ENCODE measurements around the gene CHCHD4.

DNA sequence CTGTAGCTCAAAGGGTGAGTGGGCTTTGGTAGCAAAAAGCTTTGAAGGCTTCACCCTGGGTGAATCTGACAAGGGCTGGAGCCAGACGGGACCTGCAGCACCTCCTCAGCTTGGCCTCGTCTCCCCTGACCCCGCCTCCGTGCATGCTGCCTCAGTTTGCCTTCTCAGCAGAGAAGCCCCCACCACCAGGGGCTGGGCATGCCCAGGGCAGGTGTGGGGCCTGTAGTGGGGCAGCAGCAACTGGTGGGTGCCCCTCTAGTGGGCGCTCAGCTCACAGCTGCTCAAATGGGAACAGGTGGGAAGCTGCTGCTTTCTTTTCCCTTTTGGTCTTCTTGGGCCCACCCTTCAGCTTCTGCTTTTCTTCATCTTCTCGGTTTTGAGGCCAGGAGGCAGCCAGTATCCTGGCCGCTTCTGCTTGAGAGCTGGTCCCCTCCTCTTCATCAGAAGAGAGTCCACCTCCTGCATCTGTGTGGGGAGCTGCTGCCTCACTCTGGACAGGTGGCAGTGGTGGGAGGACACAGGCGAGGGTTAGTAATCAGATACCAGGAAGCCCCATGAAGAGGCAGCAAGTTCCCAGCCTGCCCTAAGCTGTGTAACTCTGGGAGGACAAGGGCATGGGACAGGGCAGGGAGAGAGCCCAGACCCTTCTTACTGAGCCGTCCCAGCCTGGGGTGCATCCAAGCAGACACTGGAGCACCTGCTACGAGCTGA, 21.2 kb upstream of the CHCHD4 start:
- TF ChIP-seq POLR2A (IDR thresholded peaks at IDR 0.05; ENCODE audit: low read depth), result no peak
- TF ChIP-seq, protein P1, sequence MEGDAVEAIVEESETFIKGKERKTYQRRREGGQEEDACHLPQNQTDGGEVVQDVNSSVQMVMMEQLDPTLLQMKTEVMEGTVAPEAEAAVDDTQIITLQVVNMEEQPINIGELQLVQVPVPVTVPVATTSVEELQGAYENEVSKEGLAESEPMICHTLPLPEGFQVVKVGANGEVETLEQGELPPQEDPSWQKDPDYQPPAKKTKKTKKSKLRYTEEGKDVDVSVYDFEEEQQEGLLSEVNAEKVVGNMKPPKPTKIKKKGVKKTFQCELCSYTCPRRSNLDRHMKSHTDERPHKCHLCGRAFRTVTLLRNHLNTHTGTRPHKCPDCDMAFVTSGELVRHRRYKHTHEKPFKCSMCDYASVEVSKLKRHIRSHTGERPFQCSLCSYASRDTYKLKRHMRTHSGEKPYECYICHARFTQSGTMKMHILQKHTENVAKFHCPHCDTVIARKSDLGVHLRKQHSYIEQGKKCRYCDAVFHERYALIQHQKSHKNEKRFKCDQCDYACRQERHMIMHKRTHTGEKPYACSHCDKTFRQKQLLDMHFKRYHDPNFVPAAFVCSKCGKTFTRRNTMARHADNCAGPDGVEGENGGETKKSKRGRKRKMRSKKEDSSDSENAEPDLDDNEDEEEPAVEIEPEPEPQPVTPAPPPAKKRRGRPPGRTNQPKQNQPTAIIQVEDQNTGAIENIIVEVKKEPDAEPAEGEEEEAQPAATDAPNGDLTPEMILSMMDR (IDR thresholded peaks at IDR 0.05), result no peak
- no peak for TF ChIP-seq EP300 (IDR thresholded peaks at IDR 0.05)
